Upper lobe of left lung (tissue), 4 donors: Measurements from ENCODE around the gene IL5RA.

ENCODE experiments used
- CTCF ChIP-seq, 6 experiments: fragments of 450-650 bp in 4 of 6; fragments of 200-600 bp in 2 of 6; sonication (generic) in 2 of 6; IDR thresholded peaks; one replicate each; pipeline ENCODE4 v1.5.1; 2016 to 2019; ENCODE audit warnings: antibody characterized with exemption in 6 of 6
- POLR2A ChIP-seq, 4 donors: fragments of 450-650 bp; IDR thresholded peaks; one replicate each; pipeline ENCODE4 v1.5.1; 2016 to 2017; ENCODE audit warnings: antibody characterized with exemption in 4 of 4, mild to moderate bottlenecking in 2 of 4

- TF ChIP-seq CTCF (IDR thresholded peaks at IDR 0.05): no peak
- TF ChIP-seq POLR2A (IDR thresholded peaks at IDR 0.05): no peak
These were observed 15.8 kb upstream of the IL5RA start for GRCh38 chr3:3125977-3126376.
